SK-N-SH (cell line): Measurements from ENCODE around the gene OSBPL2. TPM values are rescaled to one million over a fixed set of nuclear protein-coding genes. Genes with fewer than 3 reads are reported as not detected.

Experiments used
- CTCF ChIA-PET: fragments of 300-600, 350-600 bp; formaldehyde crosslinking; extraction: SDS; loops from one replicate; lab custom pipeline; 2021; lab: Yijun Ruan, JAX
- POLR2A ChIA-PET: fragments of 350-600 bp; sonication (Branson Sonifier 250); formaldehyde crosslinking; extraction: SDS; loops from one replicate; lab custom pipeline; 2020; ENCODE audit warnings: antibody characterized with exemption, inconsistent platforms; lab: Yijun Ruan, JAX
- DNase-seq: peaks from one replicate; pipeline ENCODE4 v3.0.0; 2012
- H2AFZ ChIP-seq: fragments of 200-600 bp; sonication (generic); 2 replicates; pipeline ENCODE4 v1.8.1; 2016; ENCODE audit warnings: antibody characterized with exemption, mild to moderate bottlenecking, low read depth
- H3F3A ChIP-seq: fragments of 200-600 bp; sonication (generic); replicated peaks from 2 replicates; pipeline ENCODE3; 2016; ENCODE audit warnings: antibody characterized with exemption, mild to moderate bottlenecking; ENCODE audit not compliant: insufficient read depth
- H3K27ac ChIP-seq, 2 experiments: fragments of 200-500 bp in 1 of 2; fragments of 200-600 bp in 1 of 2; sonication (Bioruptor generic) in 1 of 2; sonication (generic), shearing (Covaris generic) in 1 of 2; 2 replicates each; pipeline versions ENCODE4 v1.5.1 to v1.6.1; 2014 to 2016; ENCODE audit warnings: low read depth in 2 of 2, inconsistent platforms in 1 of 2, low read length in 1 of 2, mild to moderate bottlenecking in 1 of 2, mixed read lengths in 1 of 2
- H3K27me3 ChIP-seq: fragments of 200-600 bp; sonication (generic), shearing (Covaris generic); 2 replicates; pipeline ENCODE4 v1.6.1; 2016; ENCODE audit warnings: mixed run types; ENCODE audit not compliant: insufficient read depth
- H3K36me3 ChIP-seq, 2 experiments: fragments of 200-500 bp in 1 of 2; fragments of 200-600 bp in 1 of 2; sonication (Bioruptor generic) in 1 of 2; sonication (generic) in 1 of 2; replicated peaks in 1 of 2; 2 replicates each; pipeline versions ENCODE3 to v1.5.1; 2014 to 2016; ENCODE audit warnings: low read length in 1 of 2, mild to moderate bottlenecking in 1 of 2; ENCODE audit not compliant: insufficient read depth in 2 of 2, control insufficient read depth in 1 of 2
- H3K4me1 ChIP-seq, 2 experiments: fragments of 200-500 bp in 1 of 2; fragments of 200-600 bp in 1 of 2; sonication (Bioruptor generic) in 1 of 2; sonication (generic), shearing (Covaris generic) in 1 of 2; 2 replicates each; pipeline versions ENCODE4 v1.5.1 to v1.6.1; 2014 to 2016; ENCODE audit warnings: low read depth in 1 of 2, low read length in 1 of 2, mixed run types in 1 of 2; ENCODE audit not compliant: insufficient read depth in 2 of 2, control insufficient read depth in 1 of 2
- H3K4me2 ChIP-seq: fragments of 200-600 bp; sonication (generic), shearing (Covaris generic); 2 replicates; pipeline ENCODE4 v1.6.1; 2017; ENCODE audit warnings: mixed run types
- H3K4me3 ChIP-seq, 2 experiments: fragments of 200-500 bp in 1 of 2; fragments of 200-600 bp in 1 of 2; sonication (Bioruptor generic) in 1 of 2; sonication (generic), shearing (Covaris generic) in 1 of 2; 2 replicates each; pipeline versions ENCODE4 v1.5.1 to v1.8.1; 2014 to 2016; ENCODE audit warnings: low read depth in 2 of 2, inconsistent platforms in 1 of 2, low read length in 1 of 2, mild to moderate bottlenecking in 1 of 2, mixed read lengths in 1 of 2, moderate library complexity in 1 of 2
- H3K79me2 ChIP-seq: fragments of 200-600 bp; sonication (generic); 2 replicates; pipeline ENCODE4 v1.8.1; 2017; ENCODE audit warnings: mild to moderate bottlenecking; ENCODE audit not compliant: insufficient read depth
- H3K9ac ChIP-seq: fragments of 200-600 bp; sonication (generic); 2 replicates; pipeline ENCODE4 v1.6.1; 2017; ENCODE audit warnings: mixed run types
- H3K9me2 ChIP-seq: fragments of 200-600 bp; sonication (generic); 2 replicates; pipeline ENCODE4 v1.6.1; 2017; ENCODE audit warnings: mixed run types
- H3K9me3 ChIP-seq: fragments of 200-600 bp; sonication (generic); 2 replicates; pipeline ENCODE4 v1.6.1; 2017; ENCODE audit warnings: mixed run types, mild to moderate bottlenecking, moderate library complexity
- H4K20me1 ChIP-seq: fragments of 200-600 bp; sonication (generic); 2 replicates; pipeline ENCODE4 v1.6.1; 2017; ENCODE audit warnings: mild to moderate bottlenecking, mixed run types; ENCODE audit not compliant: insufficient read depth
- ELF1 ChIP-seq: IDR thresholded peaks from 2 replicates; pipeline ENCODE4 v1.4.0; 2012
- EZH2phosphoT487 ChIP-seq: fragments of 200-600 bp; sonication (generic); IDR thresholded peaks from 2 replicates; pipeline ENCODE4 v1.6.1; 2017; ENCODE audit warnings: low read depth, mixed run types, mild to moderate bottlenecking, antibody characterized with exemption, moderate library complexity, borderline replicate concordance
- FOSL2 ChIP-seq: IDR thresholded peaks from 2 replicates; pipeline ENCODE4 v1.4.0; 2012; ENCODE audit warnings: low read depth, mild to moderate bottlenecking, moderate library complexity, borderline replicate concordance
- FOXJ3 ChIP-seq: sonication (generic); formaldehyde crosslinking; IDR thresholded peaks from 2 replicates; pipeline ENCODE4 v1.5.1; 2020; ENCODE audit warnings: mild to moderate bottlenecking, missing genetic modification reagents
- FOXM1 ChIP-seq: IDR thresholded peaks from 2 replicates; pipeline ENCODE4 v1.4.0; 2012; ENCODE audit warnings: low read depth, mild to moderate bottlenecking
- GABPA ChIP-seq: IDR thresholded peaks from 2 replicates; pipeline ENCODE4 v1.4.0; 2012; ENCODE audit warnings: low read depth, mild to moderate bottlenecking
- GATA2 ChIP-seq: sonication (generic); formaldehyde crosslinking; IDR thresholded peaks from 2 replicates; pipeline ENCODE4 v1.5.0; 2020; ENCODE audit warnings: mild to moderate bottlenecking, missing genetic modification reagents
- JUND ChIP-seq: IDR thresholded peaks from 2 replicates; pipeline ENCODE4 v1.4.0; 2012
- MEF2A ChIP-seq: IDR thresholded peaks from 2 replicates; pipeline ENCODE4 v1.4.0; 2012; ENCODE audit warnings: low read depth, borderline replicate concordance
- NRF1 ChIP-seq: IDR thresholded peaks from 2 replicates; pipeline ENCODE4 v1.6.1; 2012; ENCODE audit warnings: low read depth, mild to moderate bottlenecking, low read length
- PBX3 ChIP-seq: IDR thresholded peaks from 2 replicates; pipeline ENCODE4; 2012
- RXRA ChIP-seq: IDR thresholded peaks from 2 replicates; pipeline ENCODE4 v1.4.0; 2012; ENCODE audit warnings: low read depth, mild to moderate bottlenecking, borderline replicate concordance
- SIN3A ChIP-seq: IDR thresholded peaks from 2 replicates; pipeline ENCODE4 v1.6.1; 2012; ENCODE audit warnings: low read depth, mild to moderate bottlenecking, low read length, moderate library complexity, borderline replicate concordance
- SMC3 ChIP-seq: IDR thresholded peaks from 2 replicates; pipeline ENCODE4 v1.6.1; 2012; ENCODE audit warnings: low read depth, low read length, improper control_type of control experiment
- ZBTB33 ChIP-seq: IDR thresholded peaks from 2 replicates; pipeline ENCODE4 v1.4.0; 2012; ENCODE audit warnings: low read depth, borderline replicate concordance
- WGBS: methylation state at CpG from one replicate; pipeline ENCODE4 v1.1.6; 2017; ENCODE audit warnings: low lambda C conversion rate; 5-methylcytosine and 5-hydroxymethylcytosine counted together
- polyA plus RNA-seq, 3 experiments: library from polyadenylated mRNA; depleted of rRNA; stranded (reverse); fragments of >200 nt; gene quantifications; 2 replicates each; pipeline ENCODE4 v1.2.3, GENCODE V29; 2012
- TF ChIP-seq, protein P1 (sequence below): IDR thresholded peaks from 2 replicates; pipeline ENCODE4 v1.4.0; 2012; ENCODE audit warnings: low read depth, borderline replicate concordance

Gene OSBPL2
- polyA plus RNA-seq, 1 of the 3 experiments (the other 2 are of a cell fraction) = 17.7 TPM

GRCh38 chr20:62233684-62234083 lies 4.6 kb upstream of the OSBPL2 start:
- POLR2A ChIA-PET = no interaction called here
- H3K4me3 ChIP-seq = no peak overlapping the region
- no peak overlapping the region for H2AFZ ChIP-seq
- H3K27ac ChIP-seq = no peak overlapping the region
- peaks cover 7% of the 10 kb centered on the region for H3F3A ChIP-seq
- no peaks in the 10 kb centered on the region for H4K20me1 ChIP-seq
- no peaks in the 10 kb centered on the region for H3K9me2 ChIP-seq
- H3K36me3 ChIP-seq = no peaks in the 10 kb centered on the region
- H3K9ac ChIP-seq = no peak overlapping the region
- H3K4me2 ChIP-seq = no peak overlapping the region
- CTCF ChIA-PET = interaction anchor here (1.1 kb wide), 1 partner anchor 13 kb away, joined by 4 read pairs; no protein-coding TSS in a partner anchor
- 71% methylated on average over 4 of the region's 4 CpGs for WGBS
- H3K4me1 ChIP-seq = peaks cover 0 to 37% of the 10 kb centered on the region in 2 experiments; a peak in 1 of 4 replicates
- no peaks in the 10 kb centered on the region for H3K27me3 ChIP-seq
- DNase-seq = no peak
- peaks cover under 1% of the 10 kb centered on the region; the same call in 1 of the 2 replicates for H3K79me2 ChIP-seq
- H3K9me3 ChIP-seq = no peaks in the 10 kb centered on the region
- TF ChIP-seq ZBTB33 = no peak
- no peak for TF ChIP-seq FOXM1
- TF ChIP-seq PBX3 = no peak
- TF ChIP-seq EZH2phosphoT487 = no peak
- no peak for TF ChIP-seq ELF1
- no peak for TF ChIP-seq SIN3A
- no peak for TF ChIP-seq FOXJ3

GRCh38 chr20:62234339-62234738 lies 4.0 kb upstream of the OSBPL2 start:
- TF ChIP-seq FOXJ3 = no peak
- no peak for TF ChIP-seq RXRA
- no peak for TF ChIP-seq SMC3
- no peak for TF ChIP-seq JUND
- TF ChIP-seq MEF2A = no peak
- no peak for TF ChIP-seq FOSL2
- TF ChIP-seq GATA2 (CRISPR knock-in tag) = no peak
- TF ChIP-seq NRF1 = no peak
- TF ChIP-seq GABPA = no peak
- TF ChIP-seq, protein P1, sequence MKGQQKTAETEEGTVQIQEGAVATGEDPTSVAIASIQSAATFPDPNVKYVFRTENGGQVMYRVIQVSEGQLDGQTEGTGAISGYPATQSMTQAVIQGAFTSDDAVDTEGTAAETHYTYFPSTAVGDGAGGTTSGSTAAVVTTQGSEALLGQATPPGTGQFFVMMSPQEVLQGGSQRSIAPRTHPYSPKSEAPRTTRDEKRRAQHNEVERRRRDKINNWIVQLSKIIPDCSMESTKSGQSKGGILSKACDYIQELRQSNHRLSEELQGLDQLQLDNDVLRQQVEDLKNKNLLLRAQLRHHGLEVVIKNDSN = no peak
- TF ChIP-seq, all 33 proteins: peak for 0
- Histone ChIP-seq H3F3A (peaks cover 5% of the 10 kb centered on the region), H3K27ac (peak overlapping the region in 1 of 2 experiments; percentile 78; a peak in 1 of 4 replicates), H3K36me3 (no peaks in the 10 kb centered on the region), H3K4me2 (no peak overlapping the region), H2AFZ (no peak overlapping the region), H3K4me3 (no peak overlapping the region), H3K27me3 (no peaks in the 10 kb centered on the region), H3K9me2 (no peaks in the 10 kb centered on the region), H3K9ac (no peak overlapping the region), H3K4me1 (peaks cover 1 to 40% of the 10 kb centered on the region in 2 experiments; a peak in 1 of 4 replicates), H3K9me3 (no peaks in the 10 kb centered on the region), H3K79me2 (peaks cover 7% of the 10 kb centered on the region), H4K20me1 (peaks cover 1% of the 10 kb centered on the region; the same call in 1 of the 2 replicates)
- DNase-seq = no peak
- CTCF ChIA-PET = no interaction called here
- POLR2A ChIA-PET = no interaction called here
- 53% methylated on average over 5 of the region's 5 CpGs for WGBS
